Astrocyte (in vitro differentiated cells and primary cell): ENCODE data around the gene TNFRSF9. TPM values are rescaled to one million over a fixed set of nuclear protein-coding genes. Genes with fewer than 3 reads are reported as not detected.

Experiments
- DNase-seq: peaks from one replicate; pipeline ENCODE4 v3.0.0-alpha.2; 2010; ENCODE audit warnings: low read depth
- FAIRE-seq: peaks from 2 replicates; lab custom pipeline; 2011; peaks lifted over from hg19 to GRCh38; lab: Jason Lieb, UNC
- H2AFZ ChIP-seq: 2 replicates; pipeline ENCODE4 v1.6.0; 2012; ENCODE audit warnings: low read depth, low read length, inconsistent platforms
- H3K27ac ChIP-seq: 2 replicates; pipeline ENCODE4 v1.5.1; 2011; ENCODE audit warnings: low read depth, low read length, inconsistent platforms
- H3K27me3 ChIP-seq: 2 replicates; pipeline ENCODE4 v1.6.0; 2011; ENCODE audit warnings: low read length, inconsistent platforms; ENCODE audit not compliant: insufficient read depth
- H3K36me3 ChIP-seq: 2 replicates; pipeline ENCODE4 v1.5.1; 2011; ENCODE audit warnings: low read length, inconsistent platforms; ENCODE audit not compliant: insufficient read depth
- H3K4me1 ChIP-seq: 2 replicates; pipeline ENCODE4 v1.5.1; 2011; ENCODE audit warnings: low read length, inconsistent platforms; ENCODE audit not compliant: insufficient read depth
- H3K4me2 ChIP-seq: 2 replicates; pipeline ENCODE4 v1.6.0; 2012; ENCODE audit warnings: low read length, inconsistent platforms
- H3K4me3 ChIP-seq: 2 replicates; pipeline ENCODE4 v1.5.1; 2011; ENCODE audit warnings: low read depth, mild to moderate bottlenecking, low read length, inconsistent platforms; ENCODE audit not compliant: insufficient read depth
- H3K79me2 ChIP-seq: 2 replicates; pipeline ENCODE4 v1.6.0; 2012; ENCODE audit warnings: mild to moderate bottlenecking, low read length, inconsistent platforms; ENCODE audit not compliant: insufficient read depth
- H3K9ac ChIP-seq: 2 replicates; pipeline ENCODE4 v1.6.0; 2012; ENCODE audit warnings: mild to moderate bottlenecking, low read length, inconsistent platforms
- H3K9me3 ChIP-seq: 2 replicates; pipeline ENCODE4 v1.5.1; 2012; ENCODE audit warnings: low read depth, mild to moderate bottlenecking, low read length, inconsistent platforms; ENCODE audit not compliant: insufficient read depth
- H4K20me1 ChIP-seq: 2 replicates; pipeline ENCODE4 v1.6.0; 2012; ENCODE audit warnings: low read length, inconsistent platforms; ENCODE audit not compliant: insufficient read depth
- H3K27ac Mint-ChIP-seq: one replicate; pipeline ENCODE4 v1.8.0; 2021; ENCODE audit warnings: mild to moderate bottlenecking, mixed read lengths; ENCODE audit not compliant: unreplicated experiment
- H3K27me3 Mint-ChIP-seq: one replicate; pipeline ENCODE4 v1.8.0; 2021; ENCODE audit warnings: low read depth, mixed read lengths; ENCODE audit not compliant: unreplicated experiment
- H3K36me3 Mint-ChIP-seq: one replicate; pipeline ENCODE4 v1.8.0; 2021; ENCODE audit warnings: low read depth, mixed read lengths; ENCODE audit not compliant: unreplicated experiment
- H3K4me1 Mint-ChIP-seq: one replicate; pipeline ENCODE4 v1.8.0; 2021; ENCODE audit warnings: low read depth, mixed read lengths; ENCODE audit not compliant: unreplicated experiment
- H3K4me3 Mint-ChIP-seq: one replicate; pipeline ENCODE4 v1.8.0; 2021; ENCODE audit warnings: mild to moderate bottlenecking, moderate library complexity, mixed read lengths; ENCODE audit not compliant: unreplicated experiment
- H3K9me3 Mint-ChIP-seq: one replicate; pipeline ENCODE4 v1.8.0; 2021; ENCODE audit warnings: mild to moderate bottlenecking, mixed read lengths; ENCODE audit not compliant: unreplicated experiment
- EZH2 ChIP-seq: IDR thresholded peaks from 2 replicates; pipeline ENCODE4 v1.6.1; 2012; ENCODE audit warnings: mild to moderate bottlenecking, low read length, inconsistent platforms; ENCODE audit not compliant: insufficient read depth
- total RNA-seq: library from RNA; stranded (reverse); gene quantifications from 2 replicates; pipeline ENCODE4 v1.2.1, GENCODE V29; 2021
- TF ChIP-seq, protein P1 (sequence below): IDR thresholded peaks from 2 replicates; pipeline ENCODE4 v1.5.1; 2011; ENCODE audit warnings: low read depth, mild to moderate bottlenecking, inconsistent platforms, low read length, moderate library complexity; ENCODE audit not compliant: insufficient read depth

Gene TNFRSF9
- total RNA-seq, 1 donor from 2014 or later, result 3.4 TPM

DNA sequence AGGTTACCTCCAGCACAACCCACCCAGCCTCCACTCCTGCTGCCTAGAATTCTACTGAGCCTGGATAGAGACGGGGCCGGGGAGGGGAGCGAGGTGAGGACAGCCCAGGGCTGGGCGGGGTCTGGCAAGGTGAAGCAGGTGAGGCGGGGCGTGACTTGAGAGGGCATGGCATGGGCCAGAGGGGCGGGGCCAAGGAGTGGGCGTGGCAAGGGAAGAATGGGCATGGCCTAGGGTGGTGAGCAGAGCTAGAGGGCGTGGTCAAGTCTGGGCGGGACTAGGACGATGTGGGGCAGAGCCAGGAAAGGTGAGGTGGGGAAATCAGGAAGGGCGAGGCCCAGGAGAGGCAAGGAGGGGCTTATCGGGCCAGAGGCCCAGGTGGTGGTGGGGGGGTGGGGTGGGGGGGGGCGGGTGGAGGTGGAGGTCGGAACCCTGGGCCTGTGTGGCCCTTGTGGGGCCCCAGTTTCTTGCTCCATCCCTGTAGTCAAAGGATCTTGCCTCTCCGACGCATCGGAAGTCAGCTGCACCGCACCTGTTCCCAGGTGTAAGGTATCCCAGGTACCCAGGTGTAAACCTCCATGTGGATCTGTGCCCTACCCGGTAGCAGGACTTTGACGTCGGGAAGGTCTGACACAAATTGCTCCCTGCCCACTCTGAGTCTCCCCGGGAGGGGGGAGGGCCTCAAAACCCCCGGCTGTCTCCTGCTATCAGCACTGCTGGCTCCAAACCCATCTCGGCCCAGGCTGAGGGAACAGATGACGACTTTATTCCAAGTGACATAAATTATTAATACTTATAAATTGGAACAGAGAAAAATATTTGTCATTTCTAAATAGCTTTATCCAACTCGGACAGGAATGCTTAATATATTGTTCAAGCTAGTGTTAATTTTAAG lies 54.9 kb downstream of the TNFRSF9 start:
- Mint-ChIP-seq H3K27ac (no peak overlapping the region), H3K4me3 (no peak overlapping the region), H3K27me3 (no peaks in the 10 kb centered on the region), H3K9me3 (peaks cover 2% of the 10 kb centered on the region), H3K4me1 (peaks cover 1% of the 10 kb centered on the region), H3K36me3 (no peaks in the 10 kb centered on the region)
- Histone ChIP-seq H3K4me3 (no peak overlapping the region), H3K27me3 (no peaks in the 10 kb centered on the region), H3K4me2 (peak overlapping the region; percentile 77), H3K4me1 (peaks cover 15% of the 10 kb centered on the region), H3K27ac (no peak overlapping the region), H4K20me1 (no peaks in the 10 kb centered on the region), H3K9ac (no peak overlapping the region), H3K79me2 (no peaks in the 10 kb centered on the region), H3K9me3 (peaks cover 4% of the 10 kb centered on the region), H3K36me3 (no peaks in the 10 kb centered on the region), H2AFZ (peak overlapping the region; percentile 43)
- TF ChIP-seq, protein P1, sequence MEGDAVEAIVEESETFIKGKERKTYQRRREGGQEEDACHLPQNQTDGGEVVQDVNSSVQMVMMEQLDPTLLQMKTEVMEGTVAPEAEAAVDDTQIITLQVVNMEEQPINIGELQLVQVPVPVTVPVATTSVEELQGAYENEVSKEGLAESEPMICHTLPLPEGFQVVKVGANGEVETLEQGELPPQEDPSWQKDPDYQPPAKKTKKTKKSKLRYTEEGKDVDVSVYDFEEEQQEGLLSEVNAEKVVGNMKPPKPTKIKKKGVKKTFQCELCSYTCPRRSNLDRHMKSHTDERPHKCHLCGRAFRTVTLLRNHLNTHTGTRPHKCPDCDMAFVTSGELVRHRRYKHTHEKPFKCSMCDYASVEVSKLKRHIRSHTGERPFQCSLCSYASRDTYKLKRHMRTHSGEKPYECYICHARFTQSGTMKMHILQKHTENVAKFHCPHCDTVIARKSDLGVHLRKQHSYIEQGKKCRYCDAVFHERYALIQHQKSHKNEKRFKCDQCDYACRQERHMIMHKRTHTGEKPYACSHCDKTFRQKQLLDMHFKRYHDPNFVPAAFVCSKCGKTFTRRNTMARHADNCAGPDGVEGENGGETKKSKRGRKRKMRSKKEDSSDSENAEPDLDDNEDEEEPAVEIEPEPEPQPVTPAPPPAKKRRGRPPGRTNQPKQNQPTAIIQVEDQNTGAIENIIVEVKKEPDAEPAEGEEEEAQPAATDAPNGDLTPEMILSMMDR, result no peak
- TF ChIP-seq EZH2, result no peak
- no peak for DNase-seq
- FAIRE-seq, result no peak

DNA sequence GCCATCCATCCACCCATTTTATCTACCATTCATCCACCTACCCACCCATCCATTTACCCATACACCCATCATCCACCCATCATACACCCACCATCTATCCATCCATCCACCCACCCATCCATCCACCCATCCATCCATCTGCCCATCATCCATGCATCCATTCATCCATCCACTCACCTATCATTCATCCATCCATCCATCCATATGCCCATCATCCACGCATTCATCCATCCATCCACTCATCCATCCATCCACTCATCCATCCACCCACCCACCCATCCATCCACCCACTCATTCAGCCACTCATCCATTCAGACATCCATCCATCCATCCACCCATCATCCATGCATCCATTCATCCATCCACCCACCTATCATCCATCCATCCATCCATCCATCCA lies 55.9 kb downstream of the TNFRSF9 start:
- H3K4me3 ChIP-seq, result no peak overlapping the region
- H3K4me1 Mint-ChIP-seq, result peaks cover 1% of the 10 kb centered on the region
- H3K4me3 Mint-ChIP-seq, result no peak overlapping the region
- H3K4me2 ChIP-seq, result no peak overlapping the region
- no peaks in the 10 kb centered on the region for H3K27me3 ChIP-seq
- H3K36me3 Mint-ChIP-seq, result no peaks in the 10 kb centered on the region
- no peak overlapping the region for H3K27ac ChIP-seq
- H3K36me3 ChIP-seq, result no peaks in the 10 kb centered on the region
- no peak for DNase-seq
- H3K4me1 ChIP-seq, result peaks cover 15% of the 10 kb centered on the region
- no peak overlapping the region for H2AFZ ChIP-seq
- TF ChIP-seq, protein P1, result no peak
- TF ChIP-seq EZH2, result no peak
- FAIRE-seq, result no peak
- H3K9ac ChIP-seq, result no peak overlapping the region
- H3K9me3 ChIP-seq, result peaks cover 4% of the 10 kb centered on the region
- no peaks in the 10 kb centered on the region for H4K20me1 ChIP-seq
- no peaks in the 10 kb centered on the region for H3K79me2 ChIP-seq
- no peaks in the 10 kb centered on the region for H3K27me3 Mint-ChIP-seq
- no peak overlapping the region for H3K27ac Mint-ChIP-seq
- peaks cover 2% of the 10 kb centered on the region for H3K9me3 Mint-ChIP-seq

DNA sequence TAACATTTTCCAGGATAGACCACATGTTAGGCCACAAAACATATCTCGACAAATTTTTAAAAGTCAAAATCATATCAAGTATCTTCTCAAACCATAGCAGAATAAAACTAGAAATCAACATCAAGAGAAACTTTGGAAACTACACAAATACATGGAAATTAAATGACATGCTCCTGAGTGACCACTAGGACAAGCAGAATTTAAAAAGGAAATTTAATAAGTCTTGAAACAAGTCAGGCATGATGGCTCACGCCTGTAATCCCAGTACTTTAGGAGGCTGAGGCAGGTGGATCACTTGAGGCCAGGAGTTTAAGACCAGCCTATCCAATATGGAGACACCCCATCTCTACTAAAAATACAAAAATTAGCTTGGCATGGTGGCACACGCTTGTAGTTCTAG lies 61.4 kb downstream of the TNFRSF9 start:
- Mint-ChIP-seq H3K4me1 (no peaks in the 10 kb centered on the region), H3K27me3 (peaks cover 2% of the 10 kb centered on the region), H3K36me3 (no peaks in the 10 kb centered on the region), H3K9me3 (peaks cover 14% of the 10 kb centered on the region), H3K27ac (no peak overlapping the region), H3K4me3 (no peak overlapping the region)
- H3K9me3 ChIP-seq, result no peaks in the 10 kb centered on the region
- H3K9ac ChIP-seq, result no peak overlapping the region
- no peaks in the 10 kb centered on the region for H3K79me2 ChIP-seq
- H3K27ac ChIP-seq, result no peak overlapping the region
- no peaks in the 10 kb centered on the region for H3K4me1 ChIP-seq
- H3K4me2 ChIP-seq, result no peak overlapping the region
- H3K36me3 ChIP-seq, result no peaks in the 10 kb centered on the region
- no peaks in the 10 kb centered on the region for H3K27me3 ChIP-seq
- H2AFZ ChIP-seq, result no peak overlapping the region
- H3K4me3 ChIP-seq, result no peak overlapping the region
- no peaks in the 10 kb centered on the region for H4K20me1 ChIP-seq
- DNase-seq (no peak), FAIRE-seq (no peak)
- TF ChIP-seq, protein P1, result no peak
- TF ChIP-seq EZH2, result no peak
